Neuronal stem cell (in vitro differentiated cells): Measurements from ENCODE around the gene FHIT.

Source experiments
- DNase-seq: peaks from one replicate; pipeline ENCODE4 v3.0.0-alpha.2; 2013; ENCODE audit warnings: low spot score
- H2AFZ ChIP-seq: one replicate; pipeline ENCODE4 v1.6.1; 2013; ENCODE audit warnings: mild to moderate bottlenecking, low read length, inconsistent platforms
- H2AK5ac ChIP-seq: 2 replicates; pipeline ENCODE4 v1.6.1; 2013; ENCODE audit warnings: low read depth, mild to moderate bottlenecking, inconsistent platforms, low read length, moderate library complexity, mixed read lengths
- H2BK120ac ChIP-seq: 2 replicates; pipeline ENCODE4 v1.6.1; 2013; ENCODE audit warnings: low read depth, mild to moderate bottlenecking, inconsistent platforms, low read length, moderate library complexity, mixed read lengths
- H2BK12ac ChIP-seq: one replicate; pipeline ENCODE4 v1.6.1; 2013; ENCODE audit warnings: low read length, inconsistent platforms
- H2BK15ac ChIP-seq: 2 replicates; pipeline ENCODE4 v1.6.1; 2013; ENCODE audit warnings: mild to moderate bottlenecking, low read length, inconsistent platforms, mixed read lengths
- H2BK5ac ChIP-seq: one replicate; pipeline ENCODE4 v1.6.1; 2013; ENCODE audit warnings: inconsistent platforms, mild to moderate bottlenecking, low read length, moderate library complexity
- H3K14ac ChIP-seq: one replicate; pipeline ENCODE4 v1.6.1; 2013; ENCODE audit warnings: low read length, inconsistent platforms
- H3K18ac ChIP-seq: 2 replicates; pipeline ENCODE4 v1.6.1; 2013; ENCODE audit warnings: low read length, inconsistent platforms
- H3K23ac ChIP-seq: 2 replicates; pipeline ENCODE4 v1.6.1; 2013; ENCODE audit warnings: low read depth, mild to moderate bottlenecking, mixed read lengths, low read length, inconsistent platforms; ENCODE audit not compliant: poor library complexity
- H3K27ac ChIP-seq: replicated peaks from 3 replicates; pipeline ENCODE4 v1.5.1; 2013; ENCODE audit warnings: low read length, inconsistent platforms
- H3K27me3 ChIP-seq, 3 experiments: 2 replicates each; pipeline ENCODE4 v1.6.1; 2013; ENCODE audit warnings: low read length in 3 of 3, mild to moderate bottlenecking in 2 of 3, inconsistent platforms in 1 of 3, low read depth in 1 of 3, mixed read lengths in 1 of 3, moderate library complexity in 1 of 3; ENCODE audit not compliant: control insufficient read depth in 3 of 3, insufficient read depth in 3 of 3
- H3K36me3 ChIP-seq, 2 donors: replicated peaks in 1 of 2; 2 replicates each; pipeline ENCODE4 v1.6.1; 2013; ENCODE audit warnings: low read length in 2 of 2; ENCODE audit not compliant: control insufficient read depth in 2 of 2, insufficient read depth in 2 of 2
- H3K4ac ChIP-seq: 2 replicates; pipeline ENCODE4 v1.6.1; 2013; ENCODE audit warnings: inconsistent platforms, mild to moderate bottlenecking, low read length, moderate library complexity
- H3K4me1 ChIP-seq, 2 donors: 1 replicate in 1 of 2; 2 replicates in 1 of 2; pipeline ENCODE4 v1.6.1; 2013; ENCODE audit warnings: low read length in 2 of 2, low read depth in 1 of 2; ENCODE audit not compliant: control insufficient read depth in 2 of 2, insufficient read depth in 1 of 2
- H3K4me2 ChIP-seq: one replicate; pipeline ENCODE4 v1.6.1; 2013; ENCODE audit warnings: mild to moderate bottlenecking, low read length, inconsistent platforms; ENCODE audit not compliant: insufficient read depth, poor library complexity, severe bottlenecking
- H3K4me3 ChIP-seq, 2 donors: 2 replicates each; pipeline ENCODE4 v1.5.1; 2013; ENCODE audit warnings: low read length in 2 of 2, mild to moderate bottlenecking in 2 of 2, inconsistent platforms in 1 of 2, moderate library complexity in 1 of 2
- H3K79me1 ChIP-seq: one replicate; pipeline ENCODE4 v1.6.1; 2013; ENCODE audit warnings: low read depth, mild to moderate bottlenecking, inconsistent platforms, low read length, moderate library complexity
- H3K9ac ChIP-seq: one replicate; pipeline ENCODE4 v1.6.1; 2013; ENCODE audit warnings: mild to moderate bottlenecking, low read depth, low read length, inconsistent platforms; ENCODE audit not compliant: poor library complexity
- H3K9me3 ChIP-seq, 2 donors: replicated peaks in 1 of 2; 2 replicates each; pipeline versions ENCODE3 to v1.6.1; 2013; ENCODE audit warnings: low read length in 2 of 2, mild to moderate bottlenecking in 2 of 2, inconsistent platforms in 1 of 2, low read depth in 1 of 2, mixed read lengths in 1 of 2, moderate library complexity in 1 of 2; ENCODE audit not compliant: control insufficient read depth in 2 of 2, insufficient read depth in 1 of 2
- H4K8ac ChIP-seq: one replicate; pipeline ENCODE4 v1.6.1; 2013; ENCODE audit warnings: low read depth, mild to moderate bottlenecking, inconsistent platforms, low read length, moderate library complexity
- H4K91ac ChIP-seq: one replicate; pipeline ENCODE4 v1.6.1; 2013; ENCODE audit warnings: low read length, low read depth, mild to moderate bottlenecking, inconsistent platforms; ENCODE audit not compliant: poor library complexity
- WGBS, 2 donors: extraction: QIAGEN DNeasy Blood & Tissue Kit; methylation state at CpG; one replicate each; pipeline ENCODE4 v1.1.7; 2013; ENCODE audit warnings: missing lambda C conversion rate in 2 of 2, mixed read lengths in 1 of 2; ENCODE audit not compliant: insufficient read length in 2 of 2, insufficient replicate concordance in 1 of 2; ENCODE audit errors: extremely low coverage in 2 of 2; 5-methylcytosine and 5-hydroxymethylcytosine counted together

FHIT gene

DNA sequence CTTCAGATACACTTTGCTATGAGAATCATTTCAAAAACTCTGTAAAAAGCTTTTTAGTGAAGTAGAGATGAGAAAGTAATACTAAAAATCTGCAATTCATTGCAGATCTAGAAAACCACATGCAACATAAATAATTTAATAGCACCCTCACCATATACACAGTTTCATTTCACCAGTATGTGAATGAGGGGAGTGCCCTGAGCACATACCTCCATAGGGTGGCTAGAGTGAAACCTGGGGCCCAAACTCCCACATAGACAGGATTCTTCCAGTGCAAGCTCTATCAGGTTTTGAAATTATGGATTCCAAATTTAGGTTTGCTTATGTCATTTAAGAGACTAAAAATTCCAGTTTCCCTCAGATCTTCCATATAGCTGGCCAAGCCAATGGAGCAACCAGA is 1228.1 kb downstream of the FHIT start:
- Histone ChIP-seq H3K4me2 (no peak overlapping the region), H3K23ac (no peak overlapping the region)

DNA sequence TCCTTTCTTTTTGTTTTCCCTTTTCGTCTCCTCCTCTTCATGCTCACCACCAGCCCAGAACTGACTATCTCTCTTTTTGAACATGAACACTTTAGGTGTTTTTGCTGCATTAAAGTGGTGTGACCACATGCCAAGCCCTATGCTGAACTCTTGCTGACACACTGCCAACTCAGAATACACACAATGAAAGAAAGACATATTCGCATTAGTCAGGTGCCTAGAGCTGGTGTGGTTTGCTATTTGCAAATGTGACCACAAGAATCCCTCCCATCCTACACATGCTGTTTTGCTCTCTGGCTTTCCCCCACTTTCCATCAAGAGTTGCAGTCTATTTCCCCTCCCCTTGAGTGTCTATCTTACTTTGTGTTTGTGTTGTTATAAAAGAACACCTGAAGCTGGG is 1233.6 kb downstream of the FHIT start:
- Histone ChIP-seq H2BK5ac (no peak overlapping the region), H3K14ac (no peak overlapping the region), H3K27me3 (no peaks in the 10 kb centered on the region), H2BK12ac (no peak overlapping the region), H3K4me2 (no peak overlapping the region), H3K27ac (no peak overlapping the region), H3K4ac (no peak overlapping the region), H3K18ac (no peak overlapping the region), H3K9ac (no peak overlapping the region), H4K8ac (no peak overlapping the region), H3K79me1 (no peaks in the 10 kb centered on the region), H2AK5ac (no peak overlapping the region), H2BK120ac (no peak overlapping the region), H4K91ac (no peak overlapping the region), H3K4me3 (no peak overlapping the region), H3K9me3 (peaks cover 0 to 2% of the 10 kb centered on the region in 2 donors), H3K4me1 (peaks cover 0 to 2% of the 10 kb centered on the region in 2 donors), H2AFZ (no peak overlapping the region), H2BK15ac (no peak overlapping the region), H3K36me3 (no peaks in the 10 kb centered on the region), H3K23ac (no peak overlapping the region)
- no CpG with 5 or more reads among the region's 2 CpGs for WGBS, 2 donors
- DNase-seq = no peak

More for the DNA sequence above, 1228.1 kb downstream of the FHIT start:
- Histone ChIP-seq H2BK120ac (no peak overlapping the region), H3K4me1 (no peaks in the 10 kb centered on the region), H3K27me3 (no peaks in the 10 kb centered on the region), H3K27ac (no peak overlapping the region), H3K36me3 (no peaks in the 10 kb centered on the region), H2BK5ac (no peak overlapping the region), H3K9me3 (no peaks in the 10 kb centered on the region), H3K4me3 (no peak overlapping the region), H2AFZ (no peak overlapping the region), H3K9ac (no peak overlapping the region), H2AK5ac (no peak overlapping the region), H3K4ac (no peak overlapping the region), H3K79me1 (no peaks in the 10 kb centered on the region), H4K8ac (no peak overlapping the region), H3K14ac (no peak overlapping the region), H2BK15ac (no peak overlapping the region), H2BK12ac (no peak overlapping the region), H3K18ac (no peak overlapping the region), H4K91ac (no peak overlapping the region)
- DNase-seq = no peak

DNA sequence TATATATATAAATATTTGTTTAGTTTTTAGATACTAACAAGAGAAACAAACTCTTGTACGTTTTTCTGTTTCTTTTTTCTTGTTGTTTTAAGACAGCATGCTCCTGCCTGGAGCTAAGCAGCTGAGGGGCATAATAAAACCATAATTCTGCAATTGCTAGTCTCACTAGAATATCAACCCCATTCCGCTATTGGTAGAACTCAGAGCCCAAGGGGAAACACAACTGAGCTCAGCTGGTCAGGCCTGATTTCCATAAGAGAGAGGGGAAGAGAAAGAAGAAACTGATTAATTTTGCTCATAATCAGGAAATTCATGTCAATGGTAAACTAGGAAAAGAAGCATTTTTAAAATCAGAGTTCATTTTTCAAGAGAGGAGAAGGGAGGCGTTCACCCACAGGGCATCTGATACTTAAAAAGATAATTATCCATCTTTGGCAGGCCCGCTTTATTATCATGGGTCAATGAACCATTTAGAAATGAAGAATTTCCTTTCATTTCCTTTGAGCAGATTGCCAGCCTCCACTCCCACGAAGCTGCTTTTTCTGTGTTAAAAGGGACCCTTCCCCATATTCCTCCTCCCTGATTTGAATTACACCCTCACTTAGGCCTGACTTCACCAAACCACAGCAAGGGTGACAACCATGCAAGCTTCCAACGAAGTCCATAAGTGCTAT is 1236.1 kb downstream of the FHIT start:
- H4K8ac ChIP-seq = no peak overlapping the region
- no peak overlapping the region for H3K23ac ChIP-seq
- peaks cover 0 to 2% of the 10 kb centered on the region in 2 donors for H3K9me3 ChIP-seq
- H2BK15ac ChIP-seq = no peak overlapping the region
- no peak for DNase-seq
- no peak overlapping the region for H2AFZ ChIP-seq
- WGBS, 2 donors = no CpG with 5 or more reads among the region's 6 CpGs
- no peak overlapping the region for H4K91ac ChIP-seq
- peaks cover 0 to 2% of the 10 kb centered on the region in 2 donors for H3K4me1 ChIP-seq
- no peak overlapping the region for H3K18ac ChIP-seq
- H3K4ac ChIP-seq = no peak overlapping the region
- H3K4me2 ChIP-seq = no peak overlapping the region
- no peak overlapping the region for H2BK120ac ChIP-seq
- H3K14ac ChIP-seq = no peak overlapping the region
- no peaks in the 10 kb centered on the region for H3K36me3 ChIP-seq
- H3K4me3 ChIP-seq = no peak overlapping the region
- H3K27ac ChIP-seq = no peak overlapping the region
- H2BK12ac ChIP-seq = no peak overlapping the region
- H2AK5ac ChIP-seq = no peak overlapping the region
- H2BK5ac ChIP-seq = no peak overlapping the region
- H3K27me3 ChIP-seq = no peaks in the 10 kb centered on the region
- H3K9ac ChIP-seq = no peak overlapping the region
- H3K79me1 ChIP-seq = no peaks in the 10 kb centered on the region

- Histone ChIP-seq H3K79me1 (no peaks in the 10 kb centered on the region), H4K91ac (no peak overlapping the region), H2BK120ac (no peak overlapping the region), H3K36me3 (no peaks in the 10 kb centered on the region), H2BK12ac (no peak overlapping the region), H3K4me3 (no peak overlapping the region), H3K23ac (no peak overlapping the region), H2AFZ (no peak overlapping the region), H3K27ac (no peak overlapping the region), H2BK15ac (no peak overlapping the region), H2BK5ac (no peak overlapping the region), H3K4me1 (peaks cover 0 to 2% of the 10 kb centered on the region in 2 donors), H3K27me3 (no peaks in the 10 kb centered on the region), H3K4ac (no peak overlapping the region), H3K14ac (no peak overlapping the region), H3K9ac (no peak overlapping the region), H3K9me3 (peaks cover 0 to 2% of the 10 kb centered on the region in 2 donors), H3K4me2 (no peak overlapping the region), H2AK5ac (no peak overlapping the region), H3K18ac (no peak overlapping the region), H4K8ac (no peak overlapping the region)
- WGBS, 2 donors = no CpG with 5 or more reads among the region's 1 CpG
- DNase-seq = no peak
Observed at GRCh38 chr3:60013241-60013640, 1238.0 kb downstream of the FHIT start.
